Prostate gland (tissue), 2 donors: ENCODE data around the gene TFF2.

ENCODE experiments used
- POLR2A ChIP-seq: fragments of 450-650 bp; IDR thresholded peaks from one replicate; pipeline ENCODE4 v1.6.1; 2016; ENCODE audit warnings: antibody characterized with exemption, mild to moderate bottlenecking
- TF ChIP-seq, protein P1 (sequence below), 4 experiments: fragments of 200-600 bp in 2 of 4; fragments of 450-650 bp in 2 of 4; sonication (generic) in 2 of 4; IDR thresholded peaks; 1 replicate in 3 of 4; 2 replicates in 1 of 4; pipeline ENCODE4 v1.5.1; 2016 to 2019; ENCODE audit warnings: antibody characterized with exemption in 4 of 4, mild to moderate bottlenecking in 2 of 4, moderate library complexity in 2 of 4

DNA sequence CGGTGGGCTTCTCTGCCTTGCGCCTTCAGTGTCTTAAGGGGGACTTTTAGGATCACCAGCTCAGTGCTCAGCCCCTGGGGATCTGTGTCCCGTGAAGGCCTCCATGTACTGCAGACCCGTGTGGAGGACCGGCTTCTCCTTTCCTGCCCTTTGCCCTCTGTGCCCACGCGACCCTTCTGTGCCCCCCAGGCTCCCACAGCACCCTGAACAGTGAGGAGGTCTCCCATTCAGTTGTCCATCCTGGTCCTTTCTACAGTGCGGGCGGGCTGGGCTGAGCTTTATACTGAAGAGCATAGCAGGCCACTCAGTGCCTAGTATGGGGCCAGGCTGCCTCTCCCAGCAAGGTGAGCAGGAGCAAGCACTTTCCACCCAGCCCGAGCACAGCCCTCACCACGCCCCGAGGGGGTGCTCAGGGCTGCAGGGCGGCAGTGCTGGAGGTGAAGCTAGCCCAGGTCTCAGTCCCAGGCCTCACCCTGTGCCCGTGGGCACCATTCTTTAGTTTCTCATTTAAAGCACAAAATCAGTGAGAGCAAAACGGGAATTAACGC lies 23.2 kb upstream of the TFF2 start:
- TF ChIP-seq, protein P1, sequence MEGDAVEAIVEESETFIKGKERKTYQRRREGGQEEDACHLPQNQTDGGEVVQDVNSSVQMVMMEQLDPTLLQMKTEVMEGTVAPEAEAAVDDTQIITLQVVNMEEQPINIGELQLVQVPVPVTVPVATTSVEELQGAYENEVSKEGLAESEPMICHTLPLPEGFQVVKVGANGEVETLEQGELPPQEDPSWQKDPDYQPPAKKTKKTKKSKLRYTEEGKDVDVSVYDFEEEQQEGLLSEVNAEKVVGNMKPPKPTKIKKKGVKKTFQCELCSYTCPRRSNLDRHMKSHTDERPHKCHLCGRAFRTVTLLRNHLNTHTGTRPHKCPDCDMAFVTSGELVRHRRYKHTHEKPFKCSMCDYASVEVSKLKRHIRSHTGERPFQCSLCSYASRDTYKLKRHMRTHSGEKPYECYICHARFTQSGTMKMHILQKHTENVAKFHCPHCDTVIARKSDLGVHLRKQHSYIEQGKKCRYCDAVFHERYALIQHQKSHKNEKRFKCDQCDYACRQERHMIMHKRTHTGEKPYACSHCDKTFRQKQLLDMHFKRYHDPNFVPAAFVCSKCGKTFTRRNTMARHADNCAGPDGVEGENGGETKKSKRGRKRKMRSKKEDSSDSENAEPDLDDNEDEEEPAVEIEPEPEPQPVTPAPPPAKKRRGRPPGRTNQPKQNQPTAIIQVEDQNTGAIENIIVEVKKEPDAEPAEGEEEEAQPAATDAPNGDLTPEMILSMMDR (IDR thresholded peaks at IDR 0.05), result no peak
- TF ChIP-seq POLR2A, result no peak
